ENCODE results near the gene RNF166.

The RNF166 gene, protein sequence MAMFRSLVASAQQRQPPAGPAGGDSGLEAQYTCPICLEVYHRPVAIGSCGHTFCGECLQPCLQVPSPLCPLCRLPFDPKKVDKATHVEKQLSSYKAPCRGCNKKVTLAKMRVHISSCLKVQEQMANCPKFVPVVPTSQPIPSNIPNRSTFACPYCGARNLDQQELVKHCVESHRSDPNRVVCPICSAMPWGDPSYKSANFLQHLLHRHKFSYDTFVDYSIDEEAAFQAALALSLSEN

GRCh38 chr16:88706229-88706964 is at the start of gene RNF166, which contains the start of gene CTU2:
Gene RNF166 (minus strand): TSS chr16:88706408. CDS start chr16:88706325, 83 bp downstream.
Gene CTU2 (plus strand): TSS chr16:88706503. CDS start chr16:88706531, 28 bp downstream.
- DNase-seq (ENCODE audit: low read depth, low spot score) = peak; percentile 84

- no peak for DNase-seq (ENCODE audit: low read depth, low spot score)
These were observed 48.9 kb upstream of the RNF166 start for GRCh38 chr16:88754912-88755744.

GRCh38 chr16:88754109-88754911 is 48.1 kb upstream of the RNF166 start:
- no peak for DNase-seq (ENCODE audit: low read depth, low spot score)

DNA sequence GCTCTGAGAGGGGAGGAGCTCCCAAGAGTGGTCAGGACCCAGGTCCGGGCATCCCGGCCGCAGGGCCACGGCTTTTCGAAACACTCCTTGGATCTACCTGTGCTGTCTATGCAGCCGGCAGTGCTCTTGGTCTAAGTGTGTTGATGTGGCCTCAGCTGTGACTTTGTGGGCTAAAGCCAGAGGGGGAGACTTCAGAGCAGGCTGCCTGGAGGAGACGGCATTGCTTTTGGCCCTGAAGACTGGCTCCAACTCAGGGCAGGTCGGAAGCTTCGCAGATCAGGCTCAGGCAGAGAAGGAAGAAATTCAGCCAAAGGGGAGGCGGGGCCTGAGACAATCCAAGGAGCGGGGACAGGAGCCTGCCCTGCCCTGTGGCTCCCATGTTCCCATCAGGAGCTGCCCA is 47.4 kb upstream of the RNF166 start:
- no peak for DNase-seq (ENCODE audit: low read depth, low spot score)

DNA sequence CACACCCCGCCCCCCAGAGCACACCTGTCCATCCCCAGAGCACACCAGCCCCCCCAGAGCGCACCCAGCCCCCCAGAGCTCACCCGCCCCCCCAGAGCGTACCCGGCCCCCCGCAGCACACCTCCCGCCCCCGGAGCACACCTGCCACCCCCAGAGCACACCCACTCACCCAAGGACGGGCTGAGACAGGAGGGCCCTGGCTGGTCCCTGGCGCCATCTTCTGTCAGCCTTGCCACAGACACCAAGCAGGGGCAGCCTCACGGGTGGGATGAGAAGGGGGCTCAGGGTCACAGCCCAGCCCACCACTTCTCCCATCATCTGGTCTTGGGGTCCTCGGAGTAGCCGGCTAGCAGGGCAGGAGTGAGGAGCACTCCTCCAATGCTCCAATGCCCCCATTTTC is 47.0 kb upstream of the RNF166 start:
- DNase-seq (ENCODE audit: low read depth, low spot score) = no peak

- DNase-seq (ENCODE audit: low read depth, low spot score) = no peak
These were observed 46.3 kb upstream of the RNF166 start for GRCh38 chr16:88752386-88753002.

DNA sequence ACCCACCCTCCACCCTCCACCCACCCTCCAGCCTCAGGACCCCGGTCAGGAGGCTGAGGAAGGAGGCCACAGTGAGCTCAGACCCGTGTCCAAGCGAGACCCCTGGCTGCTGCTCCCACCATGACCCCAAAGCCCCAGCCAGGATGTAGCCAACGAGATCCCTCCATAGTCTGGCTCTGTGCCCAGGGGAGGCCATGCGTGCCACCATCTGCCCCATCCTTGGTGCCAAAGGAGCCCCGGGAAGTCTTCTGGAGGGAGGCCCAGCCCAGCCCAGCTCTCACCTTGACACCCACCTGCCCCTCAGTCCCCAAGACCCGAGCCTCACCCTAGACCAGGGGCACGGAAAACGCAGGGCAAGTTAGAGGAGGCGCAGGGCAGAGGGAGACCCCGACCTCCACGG is 44.6 kb upstream of the RNF166 start:
- DNase-seq (ENCODE audit: low read depth, low spot score) = no peak

DNA sequence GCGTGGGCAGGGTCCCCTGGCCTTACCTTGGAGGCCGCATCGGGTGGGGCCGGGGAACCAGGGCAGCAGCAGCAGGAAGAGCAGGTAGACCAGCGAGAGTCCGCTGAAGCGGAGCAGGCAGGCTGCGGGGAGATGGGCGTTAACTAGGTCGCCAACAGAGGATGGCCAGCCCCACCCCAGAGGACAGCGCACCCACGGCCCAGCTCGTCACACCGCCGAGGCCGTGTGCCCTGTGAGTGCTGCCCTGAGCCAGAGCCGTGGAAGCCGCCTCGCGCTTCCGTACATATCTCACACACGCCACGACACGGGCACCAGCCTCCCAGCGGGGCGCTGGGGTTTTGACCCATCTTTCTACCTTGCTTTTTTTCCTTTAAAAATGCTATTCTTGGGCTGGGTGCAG is 43.1 kb upstream of the RNF166 start:
- DNase-seq (ENCODE audit: low read depth, low spot score) = no peak

- no peak for DNase-seq (ENCODE audit: low read depth, low spot score)
These were observed 42.2 kb upstream of the RNF166 start for GRCh38 chr16:88748364-88748763.

DNA sequence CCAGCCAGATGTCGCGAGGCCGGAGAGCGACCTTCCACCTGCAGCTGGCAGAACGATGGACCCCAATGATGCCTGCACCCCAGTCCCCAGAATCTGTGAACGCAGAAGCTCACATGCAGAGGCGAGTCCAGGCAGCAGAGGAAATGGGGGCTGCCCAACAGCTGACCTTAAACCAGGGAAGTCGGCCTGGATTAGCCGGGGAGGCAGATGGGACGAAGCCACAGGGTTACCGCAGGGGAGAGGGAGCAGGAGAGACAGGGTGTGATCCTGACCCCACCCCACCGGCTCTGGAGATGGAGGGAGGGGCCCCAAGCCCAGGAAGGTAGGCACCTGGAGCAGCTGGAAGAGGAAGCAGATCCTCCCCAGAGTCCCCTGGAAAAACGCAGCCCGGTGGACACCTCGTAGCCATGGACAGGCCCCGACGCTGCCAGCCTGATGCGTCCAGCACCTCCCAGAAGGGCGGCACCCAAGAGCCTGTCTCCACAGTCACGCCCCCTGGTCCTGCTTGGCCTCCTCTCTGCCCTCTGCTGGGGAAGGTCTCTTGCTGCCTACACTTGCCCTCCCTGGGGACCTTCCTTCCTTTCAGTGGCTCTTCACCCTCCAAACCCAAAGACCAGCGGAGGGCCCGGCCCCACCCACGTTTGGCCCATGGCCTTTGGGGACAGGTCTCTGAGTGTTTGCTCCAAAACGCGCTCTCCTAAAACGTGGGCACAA is 41.5 kb upstream of the RNF166 start:
- no peak for DNase-seq (ENCODE audit: low read depth, low spot score)

GRCh38 chr16:88746506-88746905 is 40.3 kb upstream of the RNF166 start:
- DNase-seq (ENCODE audit: low read depth, low spot score) = no peak

DNA sequence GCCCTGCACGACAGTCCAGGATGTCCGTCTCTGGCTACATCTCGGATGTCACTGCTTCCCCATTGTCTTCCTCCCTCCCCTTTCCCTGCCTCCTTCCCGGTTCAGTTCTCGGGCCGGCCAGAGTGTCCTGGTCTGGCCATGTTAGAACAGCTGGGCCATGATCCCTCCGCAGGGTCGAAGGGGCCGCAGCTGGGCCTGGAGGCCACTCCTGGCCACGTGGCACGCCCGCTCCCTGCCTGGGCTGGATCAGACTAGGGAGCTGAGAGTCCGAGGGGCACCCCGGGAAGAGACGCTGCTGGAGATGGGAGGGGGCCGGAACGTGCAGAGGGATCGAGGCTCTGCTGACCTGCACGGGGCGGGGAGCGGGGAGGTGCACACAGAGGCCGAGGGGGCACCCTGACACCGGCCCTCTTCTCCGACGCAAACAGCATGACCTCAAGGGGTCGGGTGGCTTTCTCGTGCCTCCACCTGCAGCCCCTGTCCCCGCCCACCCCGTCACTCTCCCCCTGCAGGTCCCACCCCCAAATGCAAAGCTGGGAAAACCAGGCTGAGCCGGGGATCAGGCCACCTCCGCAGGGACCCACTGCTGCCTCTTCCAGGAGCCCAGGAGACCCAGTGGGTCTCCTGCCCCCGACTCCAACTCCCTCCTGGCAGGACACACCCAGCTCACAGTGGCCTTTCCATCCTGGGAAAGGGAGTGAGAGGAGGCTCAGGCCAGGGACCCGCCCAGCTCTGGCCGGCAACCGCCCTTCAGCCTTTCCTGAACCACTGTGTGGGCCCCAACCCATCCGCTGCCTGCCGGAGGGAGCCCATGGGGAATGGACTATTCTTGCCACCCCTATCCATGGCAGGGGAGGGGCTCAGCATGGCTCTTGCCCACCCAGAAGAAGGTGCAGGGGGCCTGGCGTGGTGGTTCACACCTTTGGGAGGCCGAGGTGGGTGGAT is 38.6 kb upstream of the RNF166 start:
- no peak for DNase-seq (ENCODE audit: low read depth, low spot score)

- peak; percentile 58 for DNase-seq (ENCODE audit: low read depth, low spot score)
These were observed 37.7 kb upstream of the RNF166 start for GRCh38 chr16:88743693-88744576.

DNA sequence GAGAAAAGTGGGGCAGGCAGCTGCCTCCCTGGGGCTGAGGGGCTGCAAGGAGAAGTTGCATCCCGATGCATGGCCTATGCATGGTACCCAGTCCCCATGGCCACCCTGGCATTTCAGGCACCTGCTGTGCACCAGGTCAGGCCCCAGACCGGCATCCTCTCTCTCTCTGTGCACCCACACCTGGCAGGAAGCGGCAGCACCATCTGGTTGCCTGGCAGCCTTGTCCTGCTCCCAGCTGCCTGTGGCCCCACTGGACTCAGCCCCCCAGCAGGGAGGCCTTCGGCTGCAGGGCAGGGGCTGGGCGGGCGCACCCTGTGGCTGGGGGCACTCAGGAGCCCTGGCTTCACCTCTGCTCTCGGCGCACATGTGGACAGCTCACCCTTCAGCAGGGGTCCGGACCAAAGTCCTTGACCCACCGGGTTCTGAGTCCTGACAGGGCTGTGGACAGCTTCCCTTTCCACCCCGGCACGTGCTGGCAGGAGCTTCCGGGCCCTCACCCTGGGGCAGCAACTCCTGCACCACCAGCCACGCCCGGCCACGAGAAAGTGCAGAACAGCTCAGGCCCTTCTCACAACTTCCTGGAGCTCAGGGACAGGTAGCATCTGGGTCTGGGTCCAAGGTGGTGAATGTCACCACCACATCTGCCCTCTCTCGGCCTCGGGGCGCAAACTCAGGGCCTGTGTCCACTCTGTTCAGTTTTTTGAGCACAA is 36.8 kb upstream of the RNF166 start:
- no peak for DNase-seq (ENCODE audit: low read depth, low spot score)

GRCh38 chr16:88741368-88741767 is 35.2 kb upstream of the RNF166 start:
- DNase-seq (ENCODE audit: low read depth, low spot score) = no peak

DNA sequence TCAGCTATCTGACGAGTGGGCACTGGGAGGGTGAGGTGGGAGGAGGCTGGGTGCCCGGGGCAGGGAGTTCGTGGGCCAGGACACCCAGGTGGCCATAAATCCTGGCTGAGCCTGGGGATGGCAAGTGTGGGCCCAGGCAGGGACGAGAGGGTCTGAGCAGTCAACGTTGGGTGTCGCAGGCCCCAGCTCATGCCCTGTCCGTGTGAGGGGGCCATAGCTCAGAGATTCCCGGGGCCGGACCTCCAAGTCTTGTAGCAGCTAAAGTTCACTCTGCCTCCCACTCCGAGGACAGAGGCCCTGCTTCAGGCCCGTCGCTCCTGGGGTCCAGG is 34.5 kb upstream of the RNF166 start:
- no peak for DNase-seq (ENCODE audit: low read depth, low spot score)

GRCh38 chr16:88739977-88740726 is 33.9 kb upstream of the RNF166 start:
- DNase-seq (ENCODE audit: low read depth, low spot score) = no peak

All from activated CD4-positive, CD25-positive, alpha-beta regulatory T cell treated with anti-CD3 and anti-CD28 coated beads, Interleukin-2, amount 50 U/mL, for 16 hours (primary cell).